ENCODE data around the gene OR52H1. TPM values are rescaled to one million over a fixed set of nuclear protein-coding genes. Genes with fewer than 3 reads are reported as not detected.

The OR52H1 gene
- total and polyA plus RNA-seq, 9 of the 15 experiments (the other 6 are each of a cell fraction or from before 2014, with no cell fraction given), result 0.15 TPM; not detected in 8

- TF ChIP-seq MLX (CRISPR knock-in tag; conservative IDR thresholded peaks at IDR 0.05), result no peak
- no peak for TF ChIP-seq KAT2B (IDR thresholded peaks at IDR 0.05; ENCODE audit: low read depth, low read length)
- TF ChIP-seq MCM3 (IDR thresholded peaks at IDR 0.05), result no peak
- no peak for TF ChIP-seq SMC3 (conservative IDR thresholded peaks at IDR 0.05; ENCODE audit: insufficient read depth, low read depth, low read length)
- no peak for TF ChIP-seq SFPQ (IDR thresholded peaks at IDR 0.05; ENCODE audit: low read depth, low read length)
- no peak for TF ChIP-seq PHB (CRISPR knock-in tag; IDR thresholded peaks at IDR 0.05)
- TF ChIP-seq ZNF764 (CRISPR knock-in tag; IDR thresholded peaks at IDR 0.05; ENCODE audit: low read depth), result no peak
- no peak for TF ChIP-seq HMG20A (CRISPR knock-in tag; conservative IDR thresholded peaks at IDR 0.05)
- no peak for TF ChIP-seq CHD4 (IDR thresholded peaks at IDR 0.05; ENCODE audit: insufficient read depth, insufficient replicate concordance, low read depth, low read length, poor library complexity, severe bottlenecking)
- no peak for TF ChIP-seq MEF2D (tag; conservative IDR thresholded peaks at IDR 0.05; ENCODE audit: low read depth)
- TF ChIP-seq CREB3 (tag; conservative IDR thresholded peaks at IDR 0.05; ENCODE audit: low read depth), result no peak
- no peak for TF ChIP-seq SMARCA5 (IDR thresholded peaks at IDR 0.05)
- TF ChIP-seq THRA (IDR thresholded peaks at IDR 0.05), result no peak
- TF ChIP-seq NR4A1 (CRISPR knock-in tag; IDR thresholded peaks at IDR 0.05), result no peak
- no peak for TF ChIP-seq NR4A1 (tag; IDR thresholded peaks at IDR 0.05)
- peak; percentile 34 for TF ChIP-seq PRDM10 (IDR thresholded peaks at IDR 0.05; ENCODE audit: partially characterized antibody)
- TF ChIP-seq ZNF263 (CRISPR knock-in tag; IDR thresholded peaks at IDR 0.05; ENCODE audit: borderline replicate concordance), result peak; percentile 61; the same call in 1 of the 2 replicates
Observed at GRCh38 chr11:5596607-5597201, 48.4 kb upstream of the OR52H1 start, which contains the start of gene TRIM6 (continued).
